HEK293 (cell line): ENCODE data around the gene LHFPL2.
"Not testable (repeated sequence)": the region's sequence is repeated elsewhere in the genome, so short reads cannot be mapped to it uniquely, and the experiment has no call there.

Experiments used
- CTCF ChIP-seq: fragments of 450-650 bp; formaldehyde crosslinking; IDR thresholded peaks from 2 replicates; pipeline ENCODE4 v1.5.1; 2016; ENCODE audit warnings: missing biosample characterization, missing genetic modification characterization
- ZNF37A ChIP-seq: fragments of 450-650 bp; IDR thresholded peaks from 2 replicates; pipeline ENCODE4 v1.5.1; 2018; ENCODE audit warnings: missing biosample characterization, missing genetic modification characterization
- ZNF521 ChIP-seq: fragments of 450-650 bp; formaldehyde crosslinking; IDR thresholded peaks from 2 replicates; pipeline ENCODE4 v1.5.1; 2017; ENCODE audit warnings: missing biosample characterization, mild to moderate bottlenecking, missing genetic modification characterization
- ZSCAN5A ChIP-seq: fragments of 450-650 bp; formaldehyde crosslinking; IDR thresholded peaks from 2 replicates; pipeline ENCODE4 v1.5.1; 2016; ENCODE audit warnings: missing biosample characterization, missing genetic modification characterization

- TF ChIP-seq ZSCAN5A, CTCF, ZNF37A, ZNF521 (tag by site-specific recombination): not testable (repeated sequence)
These were observed 35.3 kb upstream of the LHFPL2 start for GRCh38 chr5:78683905-78684304.
